ENCODE data around the gene ITGB2. TPM values are rescaled to one million over a fixed set of nuclear protein-coding genes. Genes with fewer than 3 reads are reported as not detected.

Gene ITGB2
- polyA plus RNA-seq, 1 of the 3 experiments (the other 2 are of a cell fraction) = 0.77 TPM

GRCh38 chr21:44884097-44884496 is 36.6 kb downstream of the ITGB2 start (continued):
- TF ChIP-seq EZH2phosphoT487 (IDR thresholded peaks at IDR 0.05; ENCODE audit: borderline replicate concordance, low read depth) (no peak), TEAD4 (IDR thresholded peaks at IDR 0.05; ENCODE audit: borderline replicate concordance, insufficient read depth) (no peak), RCOR1 (IDR thresholded peaks at IDR 0.05; ENCODE audit: low read length) (no peak), USF1 (IDR thresholded peaks at IDR 0.05; ENCODE audit: borderline replicate concordance, low read depth) (no peak), FOXM1 (IDR thresholded peaks at IDR 0.05; ENCODE audit: low read depth) (no peak), TAF1 (IDR thresholded peaks at IDR 0.05; ENCODE audit: borderline replicate concordance, low read depth, low read length) (no peak)

GRCh38 chr21:44883250-44883649 is 37.4 kb downstream of the ITGB2 start:
- H3K4me2 ChIP-seq = no peak overlapping the region
- TF ChIP-seq NFIC (IDR thresholded peaks at IDR 0.05; ENCODE audit: borderline replicate concordance) (no peak), IRF3 (IDR thresholded peaks at IDR 0.05; ENCODE audit: low read depth, low read length) (no peak), SIN3A (IDR thresholded peaks at IDR 0.05; ENCODE audit: borderline replicate concordance, low read depth, low read length) (no peak), TAF1 (IDR thresholded peaks at IDR 0.05; ENCODE audit: borderline replicate concordance, low read depth, low read length) (no peak), TCF12 (IDR thresholded peaks at IDR 0.05) (no peak), ELF1 (IDR thresholded peaks at IDR 0.05) (no peak), NRF1 (IDR thresholded peaks at IDR 0.05; ENCODE audit: low read depth, low read length) (no peak)
- no peaks in the 10 kb centered on the region for H4K20me1 ChIP-seq (ENCODE audit: insufficient read depth)
- peaks cover 0 to 19% of the 10 kb centered on the region in 2 experiments; a peak in 1 of 4 replicates for H3K4me1 ChIP-seq (ENCODE audit: control insufficient read depth in 1 of 2, insufficient read depth in 2 of 2, low read depth in 1 of 2, low read length in 1 of 2)
- DNase-seq = no peak
- no peaks in the 10 kb centered on the region for H3K9me3 ChIP-seq
- POLR2A ChIA-PET = no interaction called here
- 80% methylated on average over 7 of the region's 11 CpGs for whole genome bisulfite sequencing (ENCODE audit: low lambda C conversion rate)
- no peaks in the 10 kb centered on the region for H3K36me3 ChIP-seq (replicated peaks in 1 of 2; ENCODE audit: control insufficient read depth in 1 of 2, insufficient read depth in 2 of 2, low read length in 1 of 2)
- peaks cover 17% of the 10 kb centered on the region for H3F3A ChIP-seq (replicated peaks; ENCODE audit: insufficient read depth)
- no peaks in the 10 kb centered on the region for H3K9me2 ChIP-seq
- H3K4me3 ChIP-seq (ENCODE audit: low read depth in 2 of 2, low read length in 1 of 2) = no peak overlapping the region
- CTCF ChIA-PET = interaction anchor here (1.0 kb wide), 1 partner anchor 12 kb away, joined by 3 read pairs; no protein-coding TSS in a partner anchor
- no peak overlapping the region for H3K27ac ChIP-seq (ENCODE audit: low read depth in 2 of 2, low read length in 1 of 2)
- no peak overlapping the region for H3K9ac ChIP-seq
- no peaks in the 10 kb centered on the region for H3K79me2 ChIP-seq (ENCODE audit: insufficient read depth)
- H3K27me3 ChIP-seq (ENCODE audit: insufficient read depth) = no peaks in the 10 kb centered on the region
- H2AFZ ChIP-seq (ENCODE audit: low read depth) = no peak overlapping the region

GRCh38 chr21:44881198-44881872 is 39.4 kb downstream of the ITGB2 start:
- Histone ChIP-seq H3K4me1 (ENCODE audit: control insufficient read depth in 1 of 2, insufficient read depth in 2 of 2, low read depth in 1 of 2, low read length in 1 of 2) (peaks cover 0 to 19% of the 10 kb centered on the region in 2 experiments; a peak in 1 of 4 replicates), H3K9me3 (no peaks in the 10 kb centered on the region), H3K36me3 (replicated peaks in 1 of 2; ENCODE audit: control insufficient read depth in 1 of 2, insufficient read depth in 2 of 2, low read length in 1 of 2) (no peaks in the 10 kb centered on the region), H3K9me2 (no peaks in the 10 kb centered on the region), H3K27ac (ENCODE audit: low read depth in 2 of 2, low read length in 1 of 2) (peak overlapping the region in 1 of 2 experiments; percentile 53; a peak in 2 of 4 replicates), H3K4me2 (peak overlapping the region; percentile 65; the same call in 1 of the 2 replicates), H3K27me3 (ENCODE audit: insufficient read depth) (no peaks in the 10 kb centered on the region), H3K4me3 (ENCODE audit: low read depth in 2 of 2, low read length in 1 of 2) (no peak overlapping the region), H3K9ac (no peak overlapping the region), H4K20me1 (ENCODE audit: insufficient read depth) (no peaks in the 10 kb centered on the region), H3F3A (replicated peaks; ENCODE audit: insufficient read depth) (peaks cover 17% of the 10 kb centered on the region), H3K79me2 (ENCODE audit: insufficient read depth) (no peaks in the 10 kb centered on the region), H2AFZ (ENCODE audit: low read depth) (peak overlapping the region; percentile 78; the same call in 1 of the 2 replicates)
- DNase-seq = peak; percentile 10
- ChIA-PET POLR2A (no interaction called here), CTCF (interaction anchor here (1.6 to 2.6 kb wide), 2 partner anchors 12 to 51 kb away, joined by 5 to 14 read pairs; no protein-coding TSS in a partner anchor)
- 75% methylated on average over 6 of the region's 6 CpGs for WGBS (ENCODE audit: low lambda C conversion rate)
- TF ChIP-seq FOXJ3 (CRISPR knock-in tag; IDR thresholded peaks at IDR 0.05) (no peak), TCF12 (IDR thresholded peaks at IDR 0.05) (peak; percentile 64), EP300 (IDR thresholded peaks at IDR 0.05; ENCODE audit: borderline replicate concordance in 1 of 2, low read depth in 1 of 2, low read length in 1 of 2) (peak in 1 of 2 experiments; percentile 43; a peak in 1 of 4 replicates), EZH2phosphoT487 (IDR thresholded peaks at IDR 0.05; ENCODE audit: borderline replicate concordance, low read depth) (no peak), FOSL2 (IDR thresholded peaks at IDR 0.05; ENCODE audit: borderline replicate concordance, low read depth) (peak; percentile 31; the same call in 1 of the 2 replicates), TEAD4 (IDR thresholded peaks at IDR 0.05; ENCODE audit: borderline replicate concordance, insufficient read depth) (no peak)
